Rectal smooth muscle tissue (tissue), 1 donor: ENCODE data around the gene IPO13.

Experiments
- H3K27ac ChIP-seq: one replicate; pipeline ENCODE4 v1.7.0; 2013; ENCODE audit warnings: low read depth, low read length, inconsistent platforms
- H3K27me3 ChIP-seq: one replicate; pipeline ENCODE4 v1.7.0; 2013; ENCODE audit warnings: low read length; ENCODE audit not compliant: control insufficient read depth, insufficient read depth
- H3K36me3 ChIP-seq: one replicate; pipeline ENCODE4 v1.7.0; 2013; ENCODE audit warnings: low read length; ENCODE audit not compliant: control insufficient read depth, insufficient read depth
- H3K4me1 ChIP-seq: one replicate; pipeline ENCODE4 v1.7.0; 2013; ENCODE audit warnings: low read length; ENCODE audit not compliant: control insufficient read depth, insufficient read depth
- H3K4me3 ChIP-seq: one replicate; pipeline ENCODE4 v1.7.0; 2013; ENCODE audit warnings: low read length
- H3K9ac ChIP-seq: one replicate; pipeline ENCODE4 v1.7.0; 2013; ENCODE audit warnings: low read length

IPO13 gene

DNA sequence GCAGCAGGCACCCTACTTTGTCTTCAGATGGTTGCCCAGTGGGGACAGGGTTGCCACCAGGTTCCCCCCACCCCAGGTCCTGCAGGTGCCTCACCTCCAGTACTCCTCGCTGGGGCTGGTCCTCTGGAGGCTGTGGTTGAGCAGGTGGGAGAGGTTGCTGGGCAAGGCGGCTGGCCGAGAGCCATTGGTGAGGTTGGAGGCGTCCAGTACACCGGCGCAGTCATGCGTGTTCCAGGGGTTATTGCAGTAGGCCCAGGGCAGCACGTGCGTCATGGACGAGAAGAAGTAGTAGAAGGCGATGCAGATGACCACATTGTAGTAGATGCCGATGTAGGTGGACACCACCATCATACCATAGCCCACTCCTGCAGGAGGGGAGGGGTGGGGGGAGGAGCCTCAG is 61.5 kb downstream of the IPO13 start:
- peaks cover 2% of the 10 kb centered on the region for H3K4me1 ChIP-seq
- H3K36me3 ChIP-seq, result no peaks in the 10 kb centered on the region
- H3K27me3 ChIP-seq, result no peaks in the 10 kb centered on the region
- H3K9ac ChIP-seq, result no peak overlapping the region
- no peak overlapping the region for H3K4me3 ChIP-seq
- H3K27ac ChIP-seq, result no peak overlapping the region

DNA sequence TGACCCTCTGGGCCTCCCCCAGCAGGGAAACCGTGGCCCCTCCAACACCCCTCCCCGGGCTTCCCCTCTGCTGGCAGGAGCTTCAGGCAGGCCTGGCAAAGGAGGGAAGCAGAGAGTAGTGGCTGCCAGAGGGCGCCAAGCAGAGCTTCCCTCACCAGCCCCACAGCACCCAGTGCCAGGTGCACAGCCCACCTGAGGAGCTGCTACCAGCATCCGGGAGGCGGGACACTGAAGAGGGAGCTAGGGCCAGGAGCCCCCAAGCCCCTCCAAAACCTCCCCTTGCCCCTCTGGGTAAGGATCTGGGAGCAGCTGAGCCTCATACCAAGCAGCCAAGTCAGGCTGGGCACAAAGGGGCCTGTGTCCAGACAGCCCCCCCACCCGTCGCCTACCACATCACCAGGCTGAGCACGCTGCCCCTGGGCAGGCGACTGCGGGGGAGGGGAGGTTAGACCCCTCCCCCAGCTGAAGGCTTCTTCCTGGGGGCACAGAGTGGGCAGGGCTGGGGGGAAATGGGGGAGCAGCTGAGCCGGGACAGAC is 64.3 kb downstream of the IPO13 start:
- H3K9ac ChIP-seq, result no peak overlapping the region
- no peak overlapping the region for H3K27ac ChIP-seq
- no peaks in the 10 kb centered on the region for H3K4me1 ChIP-seq

DNA sequence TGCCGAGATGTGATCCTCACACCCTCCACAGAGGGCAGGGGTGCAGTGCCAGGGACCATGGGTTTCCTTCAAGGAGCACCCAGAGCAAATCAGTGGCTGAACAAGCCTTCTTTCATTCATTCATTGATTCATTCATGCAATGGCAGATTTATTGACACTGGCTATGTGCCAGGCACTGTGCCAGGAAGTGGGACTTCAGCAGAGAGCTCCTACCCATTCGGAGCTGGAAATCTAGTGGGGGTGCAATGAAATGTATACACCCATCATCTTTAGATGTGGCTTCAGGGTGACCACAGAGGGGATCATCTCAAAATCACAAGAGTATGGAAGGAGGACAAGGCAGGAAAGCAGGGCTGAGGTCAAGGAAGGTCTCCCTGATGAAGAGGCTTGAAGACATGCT is 65.7 kb downstream of the IPO13 start:
- Histone ChIP-seq H3K36me3 (no peaks in the 10 kb centered on the region), H3K9ac (no peak overlapping the region), H3K27me3 (no peaks in the 10 kb centered on the region), H3K27ac (no peak overlapping the region), H3K4me3 (no peak overlapping the region), H3K4me1 (no peaks in the 10 kb centered on the region)

More for the DNA sequence above, 64.3 kb downstream of the IPO13 start:
- Histone ChIP-seq H3K27me3 (no peaks in the 10 kb centered on the region), H3K36me3 (no peaks in the 10 kb centered on the region), H3K4me3 (no peak overlapping the region)

DNA sequence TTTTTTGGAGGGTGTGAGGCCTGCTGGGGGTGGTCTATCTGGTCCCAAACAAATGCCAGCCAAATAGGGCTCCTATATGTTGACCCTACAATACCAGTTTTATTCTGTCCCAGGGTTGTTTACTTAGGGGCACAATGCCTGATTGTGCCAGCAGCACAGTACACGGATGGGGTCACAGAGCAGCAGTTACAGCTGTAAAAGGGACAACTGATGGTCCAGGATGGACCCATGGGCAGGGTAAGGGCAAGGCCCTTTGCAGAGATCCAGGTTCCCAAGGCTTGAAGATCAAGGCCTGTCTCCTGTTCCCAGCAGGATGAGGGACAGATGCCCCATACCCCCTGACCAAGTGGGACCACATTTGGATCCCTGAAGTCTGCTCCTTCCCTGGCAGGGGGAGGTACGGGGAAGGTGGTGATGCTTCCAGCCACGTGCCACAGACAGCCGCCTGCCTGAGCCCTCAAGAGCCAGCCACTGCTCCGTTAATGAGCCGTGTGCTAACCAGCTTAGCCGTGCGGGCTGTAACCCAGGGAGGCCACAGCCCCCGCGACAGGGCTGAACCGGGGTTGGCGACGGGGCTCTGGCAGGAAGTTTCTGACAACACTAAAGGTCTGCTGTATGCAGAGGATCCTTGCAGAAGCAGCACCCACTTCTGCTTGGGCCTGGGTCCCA is 66.3 kb downstream of the IPO13 start:
- Histone ChIP-seq H3K4me1 (no peaks in the 10 kb centered on the region), H3K9ac (no peak overlapping the region), H3K27ac (no peak overlapping the region), H3K27me3 (no peaks in the 10 kb centered on the region), H3K4me3 (no peak overlapping the region), H3K36me3 (no peaks in the 10 kb centered on the region)

DNA sequence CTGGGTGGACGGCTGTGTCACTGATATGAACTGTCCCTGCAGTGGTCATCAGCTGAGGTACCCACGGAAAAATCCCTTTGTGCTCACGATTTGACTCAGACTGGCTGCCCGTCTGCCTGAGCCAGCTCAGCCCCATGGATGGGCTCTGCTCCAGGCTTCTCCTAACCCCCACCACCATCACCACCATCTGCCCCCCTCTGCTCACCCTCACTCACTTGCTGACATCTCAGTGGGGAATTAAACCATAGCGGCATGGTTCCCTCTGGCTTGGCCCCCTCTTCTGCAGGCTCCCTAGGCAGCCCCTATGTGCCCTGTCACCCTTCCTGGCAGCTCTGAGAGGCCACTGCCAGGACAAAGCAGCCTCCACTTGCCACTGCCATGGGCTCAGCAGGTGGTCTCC is 67.2 kb downstream of the IPO13 start:
- Histone ChIP-seq H3K4me1 (no peaks in the 10 kb centered on the region), H3K4me3 (no peak overlapping the region), H3K9ac (no peak overlapping the region), H3K36me3 (no peaks in the 10 kb centered on the region), H3K27ac (no peak overlapping the region), H3K27me3 (no peaks in the 10 kb centered on the region)

DNA sequence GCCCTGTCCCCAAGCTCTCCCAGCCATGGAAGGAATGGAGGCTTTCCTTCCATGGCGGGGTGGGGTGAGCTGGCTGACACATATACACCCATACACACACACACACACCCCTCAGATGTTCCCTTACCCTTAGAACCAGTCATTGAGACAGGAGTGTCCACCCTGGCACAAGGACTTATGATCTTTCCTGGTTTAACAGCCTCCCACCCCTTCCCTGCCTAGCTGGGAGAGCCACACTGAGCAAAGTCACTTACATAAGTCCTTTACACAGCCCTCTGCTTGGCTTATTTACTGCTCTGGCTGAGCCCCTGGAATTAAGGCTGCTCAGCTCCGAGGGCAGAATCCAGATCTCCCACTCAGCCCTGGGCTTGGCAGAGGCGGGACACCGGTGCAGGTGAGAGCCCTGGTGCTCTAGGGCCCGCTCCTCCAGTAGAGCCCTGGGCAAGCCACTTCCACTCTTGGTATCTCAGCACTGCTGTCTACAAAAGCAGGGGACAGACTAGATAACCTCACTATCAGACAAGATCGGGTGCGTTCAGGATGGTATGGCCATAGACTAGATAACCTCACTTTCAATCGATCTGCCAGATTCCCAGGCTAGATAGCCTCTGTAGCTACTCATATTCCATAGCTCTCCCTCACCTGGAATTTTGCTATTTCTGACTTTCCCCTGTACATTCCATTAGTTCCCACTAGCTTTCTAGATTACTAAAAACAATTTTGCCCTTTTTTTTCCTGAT is 67.8 kb downstream of the IPO13 start:
- Histone ChIP-seq H3K36me3 (no peaks in the 10 kb centered on the region), H3K4me1 (no peaks in the 10 kb centered on the region), H3K9ac (no peak overlapping the region), H3K27ac (no peak overlapping the region), H3K4me3 (no peak overlapping the region), H3K27me3 (no peaks in the 10 kb centered on the region)

DNA sequence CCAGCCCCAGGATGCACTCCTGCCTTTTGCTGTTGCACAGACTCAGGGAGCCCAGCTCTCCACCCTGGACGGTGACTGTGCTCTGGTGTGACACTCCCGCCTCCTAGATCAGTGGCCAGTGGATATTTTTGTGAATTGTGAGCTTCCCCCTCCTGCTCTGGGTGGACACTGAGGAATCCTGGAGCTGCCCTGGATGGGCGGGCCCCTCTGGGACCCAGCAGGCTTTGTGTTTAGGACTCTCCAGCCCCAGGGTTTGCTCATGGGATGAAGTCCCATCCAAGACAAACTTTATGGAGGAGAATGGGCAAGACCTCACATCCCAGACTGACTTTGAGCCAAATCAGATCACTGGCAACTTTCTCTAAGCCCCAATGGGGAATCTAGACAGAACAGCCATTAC is 68.5 kb downstream of the IPO13 start:
- Histone ChIP-seq H3K4me3 (no peak overlapping the region), H3K36me3 (no peaks in the 10 kb centered on the region), H3K4me1 (no peaks in the 10 kb centered on the region), H3K9ac (no peak overlapping the region), H3K27me3 (no peaks in the 10 kb centered on the region), H3K27ac (no peak overlapping the region)

DNA sequence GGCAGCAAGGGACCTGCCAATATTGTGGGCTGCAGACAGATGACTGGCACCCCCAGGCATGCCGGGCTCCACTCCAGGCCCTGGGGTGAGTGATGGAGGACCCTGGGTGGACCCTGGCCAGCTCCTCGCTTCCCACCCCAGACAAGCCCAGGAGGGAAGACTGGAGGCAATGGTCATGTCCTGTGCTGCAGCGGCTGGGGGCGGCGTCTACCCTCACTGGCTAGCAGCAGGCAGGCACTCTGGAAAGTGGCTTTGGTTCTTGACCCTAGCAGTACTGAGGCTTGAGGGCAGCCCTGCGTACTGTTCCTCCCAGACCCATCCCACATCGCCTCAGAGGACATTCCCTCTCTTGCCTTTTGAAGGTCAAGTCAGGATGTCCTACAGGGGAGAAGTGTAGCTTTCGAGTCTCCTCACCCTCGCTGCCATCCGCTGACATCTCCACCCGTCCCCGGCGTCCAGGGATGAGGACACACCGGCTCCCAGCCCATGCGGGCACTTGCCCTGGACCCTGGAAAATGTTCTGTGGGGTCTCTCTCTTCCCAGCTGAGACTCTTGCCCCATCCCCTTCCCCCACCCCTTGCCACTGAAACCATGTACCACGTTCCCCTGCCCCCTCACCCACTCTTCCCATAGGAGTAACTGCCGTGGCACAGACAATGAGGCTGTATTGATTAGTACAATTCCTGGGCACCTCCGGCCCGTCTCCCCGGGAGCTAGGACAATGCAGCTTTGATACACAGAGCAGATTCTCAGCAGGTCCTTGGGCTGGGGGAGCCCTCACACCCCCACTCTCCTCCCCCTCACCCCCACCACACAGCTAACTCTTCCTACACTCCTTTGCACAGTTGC is 69.5 kb downstream of the IPO13 start:
- Histone ChIP-seq H3K4me3 (no peak overlapping the region), H3K4me1 (no peaks in the 10 kb centered on the region), H3K9ac (no peak overlapping the region), H3K36me3 (no peaks in the 10 kb centered on the region), H3K27me3 (no peaks in the 10 kb centered on the region), H3K27ac (no peak overlapping the region)

DNA sequence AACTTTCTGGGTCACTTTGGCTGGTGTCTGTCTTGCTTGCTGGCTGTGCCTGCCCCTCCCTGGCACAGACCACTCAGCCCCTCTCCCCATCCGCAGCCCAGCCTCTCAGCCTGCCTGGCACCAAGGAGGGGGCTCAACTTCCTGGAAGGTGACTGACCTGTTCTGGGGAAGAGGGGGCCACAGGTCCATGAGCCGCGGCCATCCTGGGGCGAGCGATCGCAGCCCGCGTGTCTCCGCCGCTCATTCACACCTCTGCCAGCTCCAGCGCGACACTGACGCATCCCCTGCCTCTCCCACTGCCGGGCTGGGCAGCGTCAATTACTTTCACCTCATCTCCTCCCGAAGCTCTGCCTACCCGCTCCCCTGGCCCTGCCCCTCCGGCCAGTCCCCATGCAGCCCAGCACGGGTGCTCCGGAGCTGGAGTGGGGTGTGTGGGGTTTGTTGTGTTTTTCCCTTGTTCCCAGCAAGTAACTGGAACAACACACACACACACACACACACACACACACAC is 70.2 kb downstream of the IPO13 start:
- H3K9ac ChIP-seq, result no peak overlapping the region
- H3K36me3 ChIP-seq, result no peaks in the 10 kb centered on the region
- H3K4me3 ChIP-seq, result no peak overlapping the region
- no peaks in the 10 kb centered on the region for H3K27me3 ChIP-seq
- H3K4me1 ChIP-seq, result no peaks in the 10 kb centered on the region
- H3K27ac ChIP-seq, result no peak overlapping the region
